ENCODE results near the gene PAF1.

GRCh38 chr19:39419003-39419402, 28.1 kb upstream of the PAF1 start:
- TF ChIP-seq CTCF (IDR thresholded peaks at IDR 0.05; ENCODE audit: poor library complexity, severe bottlenecking) (no peak), MXI1 (conservative IDR thresholded peaks at IDR 0.05; ENCODE audit: poor library complexity, severe bottlenecking) (no peak), RAD21 (conservative IDR thresholded peaks at IDR 0.05) (no peak)

Measured in neural cell (in vitro differentiated cells).